SH-SY5Y (cell line): ENCODE data around the gene RFPL1.

Source experiments
- GATA2 ChIP-seq: IDR thresholded peaks from 2 replicates; pipeline ENCODE4 v1.6.1; 2011; ENCODE audit warnings: mild to moderate bottlenecking, low read depth, low read length
- GATA3 ChIP-seq: IDR thresholded peaks from 2 replicates; pipeline ENCODE4 v1.6.1; 2011; ENCODE audit warnings: low read depth, mild to moderate bottlenecking, low read length, moderate library complexity

DNA sequence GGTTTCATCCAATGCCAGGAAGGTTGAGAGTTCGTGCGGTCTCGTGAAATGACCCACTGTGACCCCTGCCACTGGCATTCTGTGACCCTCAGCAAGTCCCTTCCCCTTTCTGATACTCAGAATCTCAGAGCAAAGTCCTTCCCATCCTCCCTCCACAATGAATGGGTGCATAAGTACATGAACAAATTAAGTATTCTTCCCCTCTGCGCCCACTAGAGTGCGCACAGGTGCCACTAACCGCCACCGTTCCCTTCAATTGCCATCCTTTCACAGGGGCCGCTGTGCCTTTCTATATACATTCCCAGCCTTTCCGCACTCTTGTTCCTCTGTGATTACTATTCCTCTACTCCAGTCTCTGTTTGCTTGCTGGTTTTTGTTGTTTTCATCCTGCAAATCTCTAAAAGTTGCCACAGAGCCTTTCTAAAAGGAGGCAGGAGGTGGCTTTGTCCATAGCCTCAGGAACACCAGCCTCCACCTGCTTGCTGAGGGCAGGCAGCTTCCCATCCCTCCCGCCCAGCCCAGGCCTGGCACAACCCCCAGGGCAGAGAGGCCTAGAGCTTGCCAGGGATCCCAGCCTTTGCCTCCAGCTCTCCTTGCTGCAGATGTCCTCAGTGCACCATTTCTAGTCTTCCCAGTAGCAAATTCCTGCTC is 43.3 kb upstream of the RFPL1 start:
- TF ChIP-seq GATA3 (no peak), GATA2 (no peak)
